ENCODE data around the gene EXOC4. TPM values are rescaled to one million over a fixed set of nuclear protein-coding genes. Genes with fewer than 3 reads are reported as not detected.

Gene EXOC4
- total RNA-seq, 1 experiment from 2014 or later = 75.8 TPM

DNA sequence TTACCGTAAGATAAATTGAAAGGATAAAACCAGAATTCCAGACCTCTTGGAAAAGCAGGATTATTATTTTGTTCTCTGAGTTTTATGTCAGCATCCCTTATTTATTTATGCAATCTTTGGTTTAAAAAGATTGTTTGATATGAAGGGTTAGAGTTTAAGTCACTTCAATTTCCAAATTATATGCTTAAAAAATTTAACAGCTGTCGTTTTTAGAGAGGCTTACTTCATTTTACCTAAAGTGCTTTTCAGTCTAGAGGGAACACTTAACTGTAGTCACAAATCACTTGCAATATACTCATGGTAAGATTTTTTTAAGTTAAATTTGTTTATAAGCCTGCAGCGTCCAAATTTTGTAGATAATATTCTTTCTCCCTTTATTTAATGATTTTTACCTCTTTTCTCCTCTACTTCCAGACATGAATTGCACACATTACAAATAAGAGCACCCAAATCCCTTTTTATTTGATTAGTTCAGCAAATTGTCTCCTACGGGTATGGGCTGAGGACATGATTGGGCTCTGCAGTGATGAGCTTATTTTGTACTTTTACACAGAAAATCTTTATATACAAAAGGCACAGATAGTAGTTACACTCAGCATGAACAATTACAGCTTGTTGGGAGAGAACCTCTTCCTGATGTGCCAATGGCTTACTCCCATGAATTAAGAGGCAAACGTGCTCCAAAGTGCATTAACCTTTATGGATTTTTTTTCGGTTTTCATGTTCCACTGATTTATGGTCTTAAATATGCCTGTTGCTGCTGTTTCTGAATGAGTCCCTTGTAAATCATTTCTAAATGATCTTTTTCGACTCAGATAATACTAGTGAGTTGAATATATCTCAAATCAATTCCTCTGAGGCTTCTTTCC, 555.0 kb downstream of the EXOC4 start:
- Histone ChIP-seq H4K20me1 (ENCODE audit: control insufficient read depth, insufficient read depth, insufficient read length) (no peaks in the 10 kb centered on the region), H3K23ac (ENCODE audit: insufficient read length, low read depth, low read length) (no peak overlapping the region), H2AK5ac (ENCODE audit: insufficient read length, low read length) (no peak overlapping the region), H3K79me1 (ENCODE audit: insufficient read depth, low read depth, low read length, poor library complexity, severe bottlenecking) (no peaks in the 10 kb centered on the region), H2BK5ac (ENCODE audit: insufficient read length, low read length) (no peak overlapping the region), H3K27me3 (ENCODE audit: insufficient read depth, low read length) (no peaks in the 10 kb centered on the region), H3K79me2 (ENCODE audit: insufficient read depth, low read length) (no peaks in the 10 kb centered on the region), H2BK20ac (ENCODE audit: low read depth, low read length, poor library complexity, severe bottlenecking) (no peak overlapping the region), H3K23me2 (ENCODE audit: insufficient read length, low read depth, low read length, poor library complexity, severe bottlenecking) (no peaks in the 10 kb centered on the region), H4K91ac (ENCODE audit: insufficient read length, low read depth, low read length) (no peak overlapping the region), H3K4me2 (ENCODE audit: insufficient read depth, insufficient read length, low read length) (no peak overlapping the region), H4K5ac (ENCODE audit: insufficient read length, low read depth, low read length) (no peak overlapping the region), H3K56ac (ENCODE audit: insufficient read length, low read depth, low read length) (no peak overlapping the region), H3K18ac (ENCODE audit: insufficient read length, low read depth, low read length) (no peak overlapping the region), H3K27ac (ENCODE audit: insufficient read length, low read depth, low read length) (no peak overlapping the region), H3K14ac (ENCODE audit: insufficient read depth, low read length) (no peak overlapping the region), H3K9ac (ENCODE audit: extremely low read depth, insufficient read length, low read length) (no peak overlapping the region), H2AFZ (ENCODE audit: low read length) (no peak overlapping the region), H2BK12ac (ENCODE audit: insufficient read length, low read depth, low read length) (no peak overlapping the region), H3K4me1 (ENCODE audit: insufficient read depth, low read length) (no peaks in the 10 kb centered on the region), H2BK15ac (ENCODE audit: low read depth, low read length) (no peak overlapping the region), H2BK120ac (ENCODE audit: low read depth, low read length, poor library complexity, severe bottlenecking) (no peak overlapping the region), H3T11ph (ENCODE audit: low read length) (no peak overlapping the region), H4K8ac (replicated peaks; ENCODE audit: insufficient read length, low read depth, low read length) (no peak overlapping the region), H3K4ac (ENCODE audit: low read depth, low read length) (no peak overlapping the region), H3K9me3 (ENCODE audit: control insufficient read depth, low read depth, low read length) (no peaks in the 10 kb centered on the region)
- no peak for DNase-seq
- no peak overlapping the region for H3K27ac Mint-ChIP-seq
- H3K4me1 Mint-ChIP-seq = no peaks in the 10 kb centered on the region; a peak in 1 of 4 replicates
- no peaks in the 10 kb centered on the region for H3K27me3 Mint-ChIP-seq (ENCODE audit: low read depth)
- no peaks in the 10 kb centered on the region for H3K9me3 Mint-ChIP-seq
- H3K36me3 Mint-ChIP-seq (ENCODE audit: insufficient read depth in 1 of 3, low read depth in 3 of 3) = no peaks in the 10 kb centered on the region
- WGBS (ENCODE audit: extremely low coverage, insufficient read length, low lambda C conversion rate) = no CpG with 5 or more reads among the region's 7 CpGs
- TF ChIP-seq, protein P1, sequence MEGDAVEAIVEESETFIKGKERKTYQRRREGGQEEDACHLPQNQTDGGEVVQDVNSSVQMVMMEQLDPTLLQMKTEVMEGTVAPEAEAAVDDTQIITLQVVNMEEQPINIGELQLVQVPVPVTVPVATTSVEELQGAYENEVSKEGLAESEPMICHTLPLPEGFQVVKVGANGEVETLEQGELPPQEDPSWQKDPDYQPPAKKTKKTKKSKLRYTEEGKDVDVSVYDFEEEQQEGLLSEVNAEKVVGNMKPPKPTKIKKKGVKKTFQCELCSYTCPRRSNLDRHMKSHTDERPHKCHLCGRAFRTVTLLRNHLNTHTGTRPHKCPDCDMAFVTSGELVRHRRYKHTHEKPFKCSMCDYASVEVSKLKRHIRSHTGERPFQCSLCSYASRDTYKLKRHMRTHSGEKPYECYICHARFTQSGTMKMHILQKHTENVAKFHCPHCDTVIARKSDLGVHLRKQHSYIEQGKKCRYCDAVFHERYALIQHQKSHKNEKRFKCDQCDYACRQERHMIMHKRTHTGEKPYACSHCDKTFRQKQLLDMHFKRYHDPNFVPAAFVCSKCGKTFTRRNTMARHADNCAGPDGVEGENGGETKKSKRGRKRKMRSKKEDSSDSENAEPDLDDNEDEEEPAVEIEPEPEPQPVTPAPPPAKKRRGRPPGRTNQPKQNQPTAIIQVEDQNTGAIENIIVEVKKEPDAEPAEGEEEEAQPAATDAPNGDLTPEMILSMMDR (conservative IDR thresholded peaks at IDR 0.05) = no peak
- H3K4me3 Mint-ChIP-seq = no peak overlapping the region
